ENCODE measurements around the gene DTNB. TPM values are rescaled to one million over a fixed set of nuclear protein-coding genes. Genes with fewer than 3 reads are reported as not detected.
A peak's percentile ranks its signal among the peaks of the same experiment; 100 is the strongest.

Gene DTNB
- total RNA-seq, 4 donors from 2014 or later: 0.70 to 23.1 (median 6.1) TPM

DNA sequence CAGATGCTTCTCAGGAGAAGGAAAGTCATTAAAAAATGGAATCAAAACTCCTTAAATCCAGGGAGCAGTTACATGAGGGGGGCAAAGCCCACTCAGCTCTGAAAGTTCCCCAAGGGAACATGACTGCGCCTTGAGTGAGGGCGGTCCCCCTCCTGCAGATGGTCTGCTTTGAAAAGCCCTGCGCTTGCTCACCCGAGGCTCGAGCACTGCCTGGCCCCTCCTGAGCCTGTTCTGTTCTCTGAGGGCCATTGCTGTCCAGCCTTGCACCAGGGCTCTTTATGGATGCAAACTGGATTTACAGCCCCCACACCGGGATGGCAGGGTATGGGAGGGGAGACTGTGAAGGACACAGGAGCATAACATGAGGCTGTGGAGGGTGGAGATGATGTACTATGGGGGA, 293.8 kb downstream of the DTNB start:
- Histone ChIP-seq H3K9me3 (no peaks in the 10 kb centered on the region), H3K4me1 (peaks cover 0 to 20% (median 14%) of the 10 kb centered on the region in 4 donors), H3K36me3 (no peaks in the 10 kb centered on the region), H3K27me3 (no peaks in the 10 kb centered on the region), H3K4me3 (no peak overlapping the region), H3K27ac (no peak overlapping the region)
- TF ChIP-seq, protein P1, sequence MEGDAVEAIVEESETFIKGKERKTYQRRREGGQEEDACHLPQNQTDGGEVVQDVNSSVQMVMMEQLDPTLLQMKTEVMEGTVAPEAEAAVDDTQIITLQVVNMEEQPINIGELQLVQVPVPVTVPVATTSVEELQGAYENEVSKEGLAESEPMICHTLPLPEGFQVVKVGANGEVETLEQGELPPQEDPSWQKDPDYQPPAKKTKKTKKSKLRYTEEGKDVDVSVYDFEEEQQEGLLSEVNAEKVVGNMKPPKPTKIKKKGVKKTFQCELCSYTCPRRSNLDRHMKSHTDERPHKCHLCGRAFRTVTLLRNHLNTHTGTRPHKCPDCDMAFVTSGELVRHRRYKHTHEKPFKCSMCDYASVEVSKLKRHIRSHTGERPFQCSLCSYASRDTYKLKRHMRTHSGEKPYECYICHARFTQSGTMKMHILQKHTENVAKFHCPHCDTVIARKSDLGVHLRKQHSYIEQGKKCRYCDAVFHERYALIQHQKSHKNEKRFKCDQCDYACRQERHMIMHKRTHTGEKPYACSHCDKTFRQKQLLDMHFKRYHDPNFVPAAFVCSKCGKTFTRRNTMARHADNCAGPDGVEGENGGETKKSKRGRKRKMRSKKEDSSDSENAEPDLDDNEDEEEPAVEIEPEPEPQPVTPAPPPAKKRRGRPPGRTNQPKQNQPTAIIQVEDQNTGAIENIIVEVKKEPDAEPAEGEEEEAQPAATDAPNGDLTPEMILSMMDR (IDR thresholded peaks at IDR 0.05): no peak
- DNase-seq: peak in 1 of 3 donors; percentile 34

DNA sequence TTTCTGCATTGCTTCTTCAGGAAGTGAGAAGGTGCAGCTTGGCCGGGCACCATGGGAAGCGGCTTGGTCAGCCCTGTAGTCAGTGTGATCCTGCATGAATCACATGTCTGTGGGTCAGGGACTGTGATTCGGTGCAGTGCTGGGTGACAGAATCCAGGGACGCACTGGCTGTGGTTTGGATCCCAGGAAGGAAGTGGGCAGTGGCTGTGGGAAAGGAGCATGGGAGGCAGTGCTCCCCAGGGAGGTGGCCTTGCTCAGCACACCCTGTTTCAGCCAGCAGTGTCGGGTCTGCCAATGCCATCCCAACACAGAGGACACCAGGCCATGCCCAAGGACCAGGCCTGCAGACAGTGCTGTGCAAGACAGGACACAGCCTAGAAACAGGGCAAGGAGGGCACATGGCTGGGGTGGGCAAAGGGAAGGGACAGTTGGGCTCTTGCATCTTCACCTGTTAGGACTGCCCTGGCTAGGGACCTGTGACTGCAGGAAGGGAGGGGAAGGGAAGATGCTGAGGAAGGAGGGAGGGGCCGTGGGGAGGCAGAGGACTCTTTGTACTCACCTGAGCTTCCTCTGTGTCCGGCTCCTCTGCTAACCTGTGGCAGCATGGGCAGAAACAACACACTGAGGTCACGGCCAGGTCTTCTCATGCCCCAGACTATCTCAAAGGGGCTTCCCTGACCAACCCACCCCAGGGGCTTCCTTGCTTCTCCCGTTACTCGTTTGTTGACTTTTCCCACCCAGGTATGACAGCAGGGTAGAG, 294.5 kb downstream of the DTNB start:
- Histone ChIP-seq H3K36me3 (no peaks in the 10 kb centered on the region), H3K27me3 (no peaks in the 10 kb centered on the region), H3K4me3 (no peak overlapping the region), H3K4me1 (peaks cover 0 to 20% (median 14%) of the 10 kb centered on the region in 4 donors), H3K9me3 (no peaks in the 10 kb centered on the region), H3K27ac (no peak overlapping the region)
- peak in 1 of 3 donors; percentile 38 for DNase-seq
- TF ChIP-seq, protein P1 (IDR thresholded peaks at IDR 0.05): no peak
- TF ChIP-seq POLR2A (IDR thresholded peaks at IDR 0.05): no peak

DNA sequence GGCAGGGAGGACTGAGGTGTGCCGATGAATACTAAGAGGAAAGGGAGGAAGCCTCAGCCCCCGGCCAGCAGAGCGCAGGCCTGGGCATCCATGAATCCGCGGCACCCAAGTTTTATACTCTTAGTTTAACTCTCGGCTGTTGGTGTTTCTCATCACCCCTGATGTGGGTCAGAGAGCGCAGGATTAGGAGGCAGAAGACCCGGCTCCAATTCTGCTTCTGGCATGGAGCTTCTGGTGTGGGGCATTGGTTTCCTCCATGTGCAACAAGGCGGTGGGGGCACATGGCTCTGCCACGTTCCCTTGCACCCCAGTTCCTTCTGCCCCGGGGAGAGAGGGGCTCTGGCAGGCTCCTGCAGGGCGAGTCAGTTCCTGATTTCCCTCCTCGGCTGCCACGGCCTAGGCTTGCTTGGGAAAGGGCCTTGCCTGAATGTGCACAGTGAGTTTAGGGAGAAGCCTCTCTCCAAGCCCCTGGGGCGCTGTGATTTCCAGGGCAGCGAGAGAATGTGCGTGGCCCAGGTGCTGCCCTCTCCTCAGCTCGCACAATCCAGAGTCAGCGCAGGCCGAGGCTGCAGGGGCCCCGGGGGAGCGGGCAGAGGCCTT, 295.5 kb downstream of the DTNB start:
- peak overlapping the region in 1 of 4 donors; percentile 73 for H3K27ac ChIP-seq
- no peaks in the 10 kb centered on the region for H3K9me3 ChIP-seq
- H3K4me3 ChIP-seq: no peak overlapping the region
- no peaks in the 10 kb centered on the region for H3K36me3 ChIP-seq
- no peak for TF ChIP-seq POLR2A (IDR thresholded peaks at IDR 0.05)
- TF ChIP-seq, protein P1 (IDR thresholded peaks at IDR 0.05): no peak
- DNase-seq: peak in 1 of 3 donors; percentile 44
- no peaks in the 10 kb centered on the region for H3K27me3 ChIP-seq
- H3K4me1 ChIP-seq: peaks cover 0 to 24% (median 14%) of the 10 kb centered on the region in 4 donors

DNA sequence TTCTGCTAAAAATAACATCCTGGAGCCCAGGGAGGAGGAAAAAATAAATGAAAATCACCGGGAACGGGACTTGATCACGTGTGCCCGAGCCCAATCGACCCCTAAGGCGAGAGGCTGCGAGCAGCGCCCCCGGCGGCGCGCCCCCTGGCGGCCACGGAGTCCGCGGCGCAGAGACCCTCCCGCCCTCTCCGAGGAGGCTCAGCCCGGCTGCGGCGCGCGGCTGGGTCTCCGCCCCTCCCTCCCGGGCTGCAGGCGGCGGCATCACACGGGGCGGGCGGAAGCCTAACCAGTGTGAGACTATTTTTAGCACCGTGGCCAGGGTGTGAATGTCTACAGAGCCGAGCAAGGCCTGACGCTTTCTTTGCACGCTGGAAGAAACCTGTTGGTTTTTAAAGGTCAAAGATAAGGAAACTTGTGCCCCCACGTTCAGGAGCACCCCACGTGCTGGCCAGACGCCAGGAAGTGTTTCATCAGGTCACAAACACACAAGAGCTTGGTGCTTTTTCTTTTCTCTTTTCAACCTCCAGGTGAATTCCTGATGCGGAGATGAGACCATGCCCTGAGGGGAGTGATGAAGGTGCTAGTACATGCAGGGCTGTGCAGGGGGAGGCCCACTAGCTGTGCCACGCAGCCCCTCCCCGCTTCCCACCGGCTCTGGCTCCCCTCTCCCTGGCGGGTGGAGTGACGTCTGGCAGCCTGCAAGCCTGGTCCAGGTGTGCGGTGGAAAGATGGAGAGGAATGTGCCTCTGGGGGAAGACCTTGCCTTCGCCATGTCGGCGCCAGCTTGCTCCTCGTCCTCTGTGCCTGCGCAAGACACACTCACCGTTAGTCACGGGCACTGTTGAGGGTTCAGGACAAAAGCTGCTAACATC, 296.4 kb downstream of the DTNB start:
- peak overlapping the region; percentile 39 to 73 (median 48) for H3K27ac ChIP-seq
- peak; percentile 84 to 95 (median 90) for DNase-seq
- H3K27me3 ChIP-seq: no peaks in the 10 kb centered on the region
- no peak for TF ChIP-seq POLR2A (IDR thresholded peaks at IDR 0.05)
- TF ChIP-seq, protein P1 (IDR thresholded peaks at IDR 0.05): peak; percentile 83 to 99 (median 88)
- no peaks in the 10 kb centered on the region for H3K36me3 ChIP-seq
- peak overlapping the region in 3 of 4 donors; percentile 9 to 31 (median 23) for H3K4me3 ChIP-seq
- peaks cover 0 to 24% (median 14%) of the 10 kb centered on the region in 4 donors for H3K4me1 ChIP-seq
- H3K9me3 ChIP-seq: no peaks in the 10 kb centered on the region

DNA sequence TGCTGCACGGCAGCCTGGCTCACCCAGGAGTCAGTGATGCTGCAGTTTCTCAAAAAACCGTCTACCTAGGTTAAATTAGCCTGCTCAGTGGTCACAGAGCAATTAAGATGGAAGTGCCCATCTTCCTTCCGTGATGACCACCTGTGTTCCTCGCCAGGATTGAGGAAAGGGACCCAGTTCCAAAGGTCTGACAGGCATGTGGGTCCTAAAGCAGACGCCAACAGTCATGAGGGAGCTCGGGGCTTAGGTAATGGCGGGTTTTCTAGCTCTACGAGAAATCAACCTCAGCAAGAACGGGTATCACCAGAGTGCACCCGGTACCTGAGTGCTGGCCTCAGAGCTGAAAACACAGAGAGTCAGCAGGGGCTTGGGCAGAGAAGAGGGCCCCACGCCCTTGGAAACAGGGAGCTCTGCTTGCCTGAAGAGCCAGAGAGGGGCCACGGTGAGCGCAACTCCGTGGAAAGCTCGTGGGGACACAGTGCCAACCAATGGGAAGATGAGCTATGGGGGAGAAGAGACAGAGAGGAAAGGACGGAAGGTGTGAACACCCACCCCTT, 297.3 kb downstream of the DTNB start:
- H3K27ac ChIP-seq: peak overlapping the region in 1 of 4 donors; percentile 73
- no peak for TF ChIP-seq POLR2A (IDR thresholded peaks at IDR 0.05)
- TF ChIP-seq, protein P1 (IDR thresholded peaks at IDR 0.05): no peak
- DNase-seq: peak in 2 of 3 donors; percentile 9 to 42
- peak overlapping the region in 2 of 4 donors; percentile 9 to 31 for H3K4me3 ChIP-seq
- H3K36me3 ChIP-seq: no peaks in the 10 kb centered on the region
- H3K27me3 ChIP-seq: no peaks in the 10 kb centered on the region
- H3K4me1 ChIP-seq: peaks cover 0 to 24% (median 14%) of the 10 kb centered on the region in 4 donors
- H3K9me3 ChIP-seq: no peaks in the 10 kb centered on the region

Data from Peyer's patch (tissue), 4 donors.